ENCODE data around the gene GSPT2.

The GSPT2 gene

DNA sequence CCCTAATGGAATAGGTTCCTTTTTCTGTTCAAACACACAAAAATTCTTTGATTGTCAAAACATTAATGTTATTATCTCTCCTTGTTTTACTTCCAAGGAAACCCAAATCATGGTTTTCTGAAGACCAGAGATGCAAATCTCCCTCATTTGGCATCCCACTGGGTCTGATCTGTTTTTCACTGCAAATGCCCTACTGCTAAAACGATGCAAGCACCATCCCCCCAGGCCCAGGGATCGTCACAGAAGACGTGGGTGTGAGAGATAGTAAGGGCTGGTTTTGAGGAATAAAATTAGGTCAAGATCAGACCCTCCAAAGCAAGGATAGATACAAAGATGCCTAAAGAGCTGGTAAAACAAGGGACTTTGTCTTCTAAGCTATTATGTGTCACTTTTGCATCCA is 33.6 kb downstream of the GSPT2 start:
- H3K9me3 Mint-ChIP-seq: no peaks in the 10 kb centered on the region
- H3K4me1 Mint-ChIP-seq (ENCODE audit: low read depth in 2 of 2): no peaks in the 10 kb centered on the region
- peaks cover 3% of the 10 kb centered on the region for H3K36me3 Mint-ChIP-seq (ENCODE audit: insufficient read depth)
- no peak overlapping the region for H3K27ac Mint-ChIP-seq
- ATAC-seq (replicated peaks) (no peak), DNase-seq (no peak)
- H3K4me3 Mint-ChIP-seq: no peak overlapping the region
- H3K27me3 Mint-ChIP-seq: no peaks in the 10 kb centered on the region

- no peaks in the 10 kb centered on the region for H3K9me3 Mint-ChIP-seq
- peaks cover 0 to 5% of the 10 kb centered on the region in 2 donors for H3K27me3 Mint-ChIP-seq
- ATAC-seq (replicated peaks): no peak
- no peak overlapping the region for H3K4me3 Mint-ChIP-seq
- no peaks in the 10 kb centered on the region for H3K36me3 Mint-ChIP-seq (ENCODE audit: insufficient read depth)
- H3K4me1 Mint-ChIP-seq (ENCODE audit: low read depth in 2 of 2): no peaks in the 10 kb centered on the region
- DNase-seq: no peak
- no peak overlapping the region for H3K27ac Mint-ChIP-seq
Measured at GRCh38 chrX:51779306-51779705, 36.1 kb downstream of the GSPT2 start.

- no peaks in the 10 kb centered on the region for H3K4me1 Mint-ChIP-seq (ENCODE audit: low read depth in 2 of 2)
- H3K27me3 Mint-ChIP-seq: peaks cover 5 to 15% of the 10 kb centered on the region in 2 donors
- H3K36me3 Mint-ChIP-seq (ENCODE audit: insufficient read depth): no peaks in the 10 kb centered on the region
Measured at GRCh38 chrX:51795136-51795535, 51.9 kb downstream of the GSPT2 start.

More at GRCh38 chrX:51795136-51795535, 51.9 kb downstream of the GSPT2 start:
- Mint-ChIP-seq H3K4me3 (no peak overlapping the region), H3K27ac (no peak overlapping the region), H3K9me3 (no peaks in the 10 kb centered on the region)
- ATAC-seq (replicated peaks) (no peak), DNase-seq (no peak)
